Effector CD8-positive, alpha-beta T cell (primary cell): ENCODE results near the gene C1QC.

Experiments
- DNase-seq: peaks from one replicate; lab custom pipeline; 2025; lab: John Stamatoyannopoulos, UW
- total RNA-seq, 4 experiments: gene quantifications; one replicate each; lab custom pipeline; 2026; lab: John Stamatoyannopoulos, UW

Gene C1QC
- total RNA-seq: 0 reads per million in 4 experiments

GRCh38 chr1:22643381-22643780 is at the start of gene C1QC:
Gene C1QC (plus strand): TSS chr1:22643633. CDS start chr1:22644024, 391 bp downstream.
- no peak for DNase-seq

GRCh38 chr1:22594396-22594795 is 49.0 kb upstream of the C1QC start:
- DNase-seq: no peak

- no peak for DNase-seq
Observed at GRCh38 chr1:22595108-22595507, 48.3 kb upstream of the C1QC start.

GRCh38 chr1:22597301-22597965 is 46.0 kb upstream of the C1QC start:
- no peak for DNase-seq

- no peak for DNase-seq
Observed at GRCh38 chr1:22597996-22598395, 45.4 kb upstream of the C1QC start.

- no peak for DNase-seq
Observed at GRCh38 chr1:22598736-22599135, 44.7 kb upstream of the C1QC start.

GRCh38 chr1:22600071-22600816 is 43.2 kb upstream of the C1QC start:
- no peak for DNase-seq

GRCh38 chr1:22600817-22601605 is 42.4 kb upstream of the C1QC start:
- no peak for DNase-seq

GRCh38 chr1:22601610-22602009 is 41.8 kb upstream of the C1QC start:
- no peak for DNase-seq

GRCh38 chr1:22602060-22602740 is 41.2 kb upstream of the C1QC start:
- no peak for DNase-seq

- DNase-seq: no peak
Observed at GRCh38 chr1:22606161-22606560, 37.3 kb upstream of the C1QC start.

GRCh38 chr1:22607154-22607553 is 36.3 kb upstream of the C1QC start:
- no peak for DNase-seq

- DNase-seq: no peak
Observed at GRCh38 chr1:22608361-22608760, 35.1 kb upstream of the C1QC start.

GRCh38 chr1:22609291-22609690 is 34.1 kb upstream of the C1QC start:
- DNase-seq: no peak

GRCh38 chr1:22611530-22611947 is 31.9 kb upstream of the C1QC start:
- no peak for DNase-seq

- DNase-seq: no peak
Observed at GRCh38 chr1:22612671-22613571, 30.5 kb upstream of the C1QC start.

- no peak for DNase-seq
Observed at GRCh38 chr1:22613572-22613918, 29.9 kb upstream of the C1QC start.

GRCh38 chr1:22613951-22614350 is 29.5 kb upstream of the C1QC start:
- no peak for DNase-seq

- DNase-seq: no peak
Observed at GRCh38 chr1:22615886-22616285, 27.5 kb upstream of the C1QC start.

GRCh38 chr1:22616571-22616970 is 26.9 kb upstream of the C1QC start:
- no peak for DNase-seq

GRCh38 chr1:22618056-22618455 is 25.4 kb upstream of the C1QC start:
- DNase-seq: no peak
